Measurements from ENCODE around the gene NTRK3. TPM values are rescaled to one million over a fixed set of nuclear protein-coding genes. Genes with fewer than 3 reads are reported as not detected.

The NTRK3 gene
- total RNA-seq, 4 donors from 2014 or later = 0.94 to 3.2 (median 1.8) TPM

GRCh38 chr15:88049506-88049905 lies 207.0 kb downstream of the NTRK3 start:
- TF ChIP-seq, protein P1, sequence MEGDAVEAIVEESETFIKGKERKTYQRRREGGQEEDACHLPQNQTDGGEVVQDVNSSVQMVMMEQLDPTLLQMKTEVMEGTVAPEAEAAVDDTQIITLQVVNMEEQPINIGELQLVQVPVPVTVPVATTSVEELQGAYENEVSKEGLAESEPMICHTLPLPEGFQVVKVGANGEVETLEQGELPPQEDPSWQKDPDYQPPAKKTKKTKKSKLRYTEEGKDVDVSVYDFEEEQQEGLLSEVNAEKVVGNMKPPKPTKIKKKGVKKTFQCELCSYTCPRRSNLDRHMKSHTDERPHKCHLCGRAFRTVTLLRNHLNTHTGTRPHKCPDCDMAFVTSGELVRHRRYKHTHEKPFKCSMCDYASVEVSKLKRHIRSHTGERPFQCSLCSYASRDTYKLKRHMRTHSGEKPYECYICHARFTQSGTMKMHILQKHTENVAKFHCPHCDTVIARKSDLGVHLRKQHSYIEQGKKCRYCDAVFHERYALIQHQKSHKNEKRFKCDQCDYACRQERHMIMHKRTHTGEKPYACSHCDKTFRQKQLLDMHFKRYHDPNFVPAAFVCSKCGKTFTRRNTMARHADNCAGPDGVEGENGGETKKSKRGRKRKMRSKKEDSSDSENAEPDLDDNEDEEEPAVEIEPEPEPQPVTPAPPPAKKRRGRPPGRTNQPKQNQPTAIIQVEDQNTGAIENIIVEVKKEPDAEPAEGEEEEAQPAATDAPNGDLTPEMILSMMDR (IDR thresholded peaks at IDR 0.05) = no peak
- no peak for TF ChIP-seq POLR2A (IDR thresholded peaks at IDR 0.05)
- Histone ChIP-seq H3K4me1 (no peaks in the 10 kb centered on the region), H3K36me3 (no peaks in the 10 kb centered on the region), H3K27ac (no peak overlapping the region), H3K9me3 (no peaks in the 10 kb centered on the region), H3K27me3 (no peaks in the 10 kb centered on the region), H3K4me3 (replicated peaks in 1 of 3) (no peak overlapping the region)
- intact Hi-C loops (cut with DNase I) = no loop called here
- whole genome bisulfite sequencing, 2 donors = 72 to 82% methylated on average over 1 of the region's 1 CpG
- no peak for DNase-seq

DNA sequence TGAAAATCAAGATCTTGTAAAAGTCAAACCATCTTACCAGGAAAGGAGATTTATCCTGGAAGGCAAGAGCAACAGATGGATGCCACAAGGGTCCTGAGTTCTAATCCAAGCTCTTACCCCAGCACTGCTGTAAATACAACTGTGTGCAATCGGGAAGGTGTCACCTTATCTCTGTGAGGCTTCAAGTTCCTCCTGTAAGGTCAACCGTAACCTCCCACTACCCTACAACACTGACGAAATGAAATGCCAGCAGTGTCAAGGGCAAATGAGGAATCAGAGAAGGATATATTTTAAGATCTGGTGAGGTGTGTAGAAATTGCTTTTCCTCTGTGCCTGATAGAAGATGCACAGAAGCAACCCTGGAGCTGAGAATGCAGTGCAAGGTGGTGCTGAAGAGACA lies 207.8 kb downstream of the NTRK3 start:
- TF ChIP-seq, protein P1 (IDR thresholded peaks at IDR 0.05) = no peak
- TF ChIP-seq POLR2A (IDR thresholded peaks at IDR 0.05) = no peak
- 67 to 80% methylated on average over 3 of the region's 3 CpGs for WGBS, 2 donors

GRCh38 chr15:88048237-88048636 lies 208.3 kb downstream of the NTRK3 start:
- Histone ChIP-seq H3K4me1 (no peaks in the 10 kb centered on the region), H3K27me3 (no peaks in the 10 kb centered on the region), H3K36me3 (no peaks in the 10 kb centered on the region), H3K9me3 (no peaks in the 10 kb centered on the region), H3K4me3 (replicated peaks in 1 of 3) (no peak overlapping the region), H3K27ac (no peak overlapping the region)
- no peak for TF ChIP-seq POLR2A (IDR thresholded peaks at IDR 0.05)
- DNase-seq = no peak
- WGBS, 2 donors = 81 to 83% methylated on average over 2 of the region's 2 CpGs
- intact Hi-C loops (cut with DNase I) = no loop called here

More for the DNA sequence above, 207.8 kb downstream of the NTRK3 start:
- H3K4me3 ChIP-seq (replicated peaks in 1 of 3) = no peak overlapping the region
- no peak overlapping the region for H3K27ac ChIP-seq
- no peaks in the 10 kb centered on the region for H3K27me3 ChIP-seq
- no peaks in the 10 kb centered on the region for H3K9me3 ChIP-seq
- intact Hi-C loops (cut with DNase I) = no loop called here
- no peak for DNase-seq
- H3K36me3 ChIP-seq = no peaks in the 10 kb centered on the region
- no peaks in the 10 kb centered on the region for H3K4me1 ChIP-seq

DNA sequence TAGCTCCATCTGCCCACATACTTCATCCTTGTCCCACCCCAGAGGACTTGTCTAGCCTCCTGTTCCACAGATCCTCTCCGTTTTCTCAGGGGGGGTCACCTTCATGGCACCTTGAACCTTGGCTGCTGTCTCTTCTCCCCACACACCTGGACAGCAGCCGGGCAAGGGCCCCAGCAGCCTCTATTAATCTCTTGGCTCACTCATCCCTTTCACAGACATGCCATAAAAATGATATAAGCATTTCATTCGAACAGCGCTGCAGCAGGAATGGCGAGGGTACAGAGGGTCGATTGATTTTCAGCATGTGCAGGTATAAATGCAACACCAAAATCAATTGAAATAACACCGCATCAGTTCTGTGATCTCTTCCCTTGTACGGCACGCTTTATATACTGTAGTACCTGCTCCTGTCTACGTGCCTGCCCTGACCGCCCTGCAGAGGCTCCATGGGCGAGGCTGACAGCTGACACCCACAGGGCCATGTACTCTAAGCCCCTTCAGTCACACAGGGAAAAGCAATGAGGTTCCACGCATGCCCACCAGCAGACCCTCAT lies 209.9 kb downstream of the NTRK3 start:
- Histone ChIP-seq H3K27me3 (no peaks in the 10 kb centered on the region), H3K36me3 (no peaks in the 10 kb centered on the region), H3K4me3 (replicated peaks in 1 of 3) (no peak overlapping the region), H3K27ac (no peak overlapping the region), H3K9me3 (no peaks in the 10 kb centered on the region), H3K4me1 (no peaks in the 10 kb centered on the region)
- WGBS, 2 donors = 92 to 94% methylated on average over 13 of the region's 13 CpGs
- no peak for TF ChIP-seq POLR2A (IDR thresholded peaks at IDR 0.05)
- TF ChIP-seq, protein P1 (IDR thresholded peaks at IDR 0.05) = no peak
- intact Hi-C loops (cut with DNase I) = no loop called here
- DNase-seq = no peak

GRCh38 chr15:88043396-88043795 lies 213.1 kb downstream of the NTRK3 start:
- H3K4me1 ChIP-seq = no peaks in the 10 kb centered on the region
- no peak overlapping the region for H3K27ac ChIP-seq
- intact Hi-C loops (cut with DNase I) = no loop called here
- WGBS, 2 donors = 89 to 96% methylated on average over 1 of the region's 1 CpG
- H3K36me3 ChIP-seq = no peaks in the 10 kb centered on the region
- no peak for DNase-seq
- TF ChIP-seq POLR2A (IDR thresholded peaks at IDR 0.05) = no peak
- TF ChIP-seq, protein P1 (IDR thresholded peaks at IDR 0.05) = no peak
- H3K9me3 ChIP-seq = no peaks in the 10 kb centered on the region
- no peak overlapping the region for H3K4me3 ChIP-seq (replicated peaks in 1 of 3)
- no peaks in the 10 kb centered on the region for H3K27me3 ChIP-seq

All from thyroid gland (tissue), 4 donors.